NOMO-1 (cell line): ENCODE data around the gene PRR33.
"Not testable (repeated sequence)": the region's sequence is repeated elsewhere in the genome, so short reads cannot be mapped to it uniquely, and the experiment has no call there.

Experiments used
- DNase-seq, 2 experiments: peaks; one replicate each; lab custom pipeline; 2025; ENCODE audit not compliant: unreplicated experiment in 2 of 2; lab: John Stamatoyannopoulos, UW

Gene PRR33

GRCh38 chr11:1891831-1892115 lies at the start of gene PRR33:
TSS of gene PRR33 (minus strand) at chr11:1891895. CDS start at chr11:1890584, 1,311 bp downstream.
- no peak for DNase-seq

DNA sequence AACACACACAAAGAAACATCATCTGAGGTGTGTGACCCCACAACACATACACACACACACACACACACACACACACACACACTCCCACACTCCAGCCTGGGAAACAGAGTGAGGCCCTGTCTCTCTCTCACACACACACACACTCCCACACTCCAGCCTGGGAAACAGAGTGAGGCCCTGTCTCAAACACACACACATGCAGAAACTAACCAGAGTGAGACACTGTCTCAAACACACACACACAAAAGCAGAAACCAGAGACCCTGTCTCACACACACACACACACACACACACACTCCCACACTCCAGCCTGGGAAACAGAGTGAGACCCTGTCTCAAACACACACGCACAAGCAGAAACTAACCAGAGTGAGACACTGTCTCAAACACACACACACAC lies 48.1 kb upstream of the PRR33 start:
- not testable (repeated sequence) for DNase-seq

DNA sequence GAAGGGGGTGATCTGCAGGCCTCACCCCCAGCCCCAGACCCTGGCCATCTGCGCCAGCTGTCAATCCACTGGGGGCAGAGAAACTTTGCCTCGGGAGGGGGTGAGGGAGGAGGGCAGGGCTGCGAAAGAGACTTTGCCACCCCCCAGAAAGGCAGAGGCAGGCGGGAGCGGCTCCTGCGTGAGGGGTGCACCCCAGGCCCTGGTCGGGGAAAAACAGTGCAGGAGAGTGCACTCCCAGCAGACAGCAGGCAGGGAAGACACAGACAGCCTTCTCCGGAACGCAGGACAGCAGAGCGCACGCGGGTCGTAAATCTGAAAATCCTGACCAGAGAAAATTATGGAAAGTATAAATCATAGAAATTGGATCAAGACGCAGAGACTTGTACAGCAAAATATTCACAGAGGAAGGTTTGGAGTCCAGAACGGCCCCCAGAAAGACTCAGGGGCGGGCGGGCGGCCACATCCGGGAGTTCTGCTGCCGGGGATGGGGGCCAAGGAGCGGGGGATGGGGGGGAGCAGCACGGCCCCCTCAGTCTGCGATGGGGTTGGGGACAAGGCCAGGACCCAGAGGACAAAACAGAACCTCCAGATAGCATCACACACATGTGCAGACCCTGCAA lies 47.4 kb upstream of the PRR33 start:
- peak in 1 of 2 experiments; percentile 11 for DNase-seq

DNA sequence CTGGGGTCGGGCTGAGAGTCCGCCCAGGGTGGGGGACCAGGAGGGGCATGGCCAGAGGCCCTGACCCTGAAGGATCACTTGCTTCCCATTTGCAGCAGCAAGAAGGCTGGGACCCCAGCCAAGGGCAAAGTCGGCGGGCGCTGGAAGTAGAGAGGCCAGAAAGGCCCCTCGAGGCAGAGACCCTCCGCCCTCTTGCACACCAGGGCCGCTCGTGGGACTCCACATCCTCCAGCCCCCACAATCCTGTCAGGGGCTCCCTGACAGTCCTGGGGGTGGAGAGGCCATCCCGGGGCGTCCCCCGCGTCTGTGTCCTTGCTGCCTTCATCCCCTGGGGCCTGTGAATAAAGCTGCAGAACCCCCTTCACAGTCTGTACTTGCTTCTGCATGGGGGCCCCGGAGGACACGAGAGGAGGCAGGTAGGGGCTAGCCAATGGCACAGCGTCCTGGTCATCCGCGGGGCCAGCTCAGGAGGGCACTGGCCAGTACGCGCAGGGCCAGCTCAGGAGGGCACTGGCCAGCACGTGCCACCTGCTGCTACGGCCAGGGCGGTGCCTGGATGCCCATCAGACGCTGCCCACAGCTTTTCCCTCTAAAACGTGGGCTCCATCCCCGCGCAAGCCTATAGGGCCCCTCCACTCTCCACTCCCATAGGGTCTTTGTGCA lies 46.8 kb upstream of the PRR33 start:
- DNase-seq: no peak

DNA sequence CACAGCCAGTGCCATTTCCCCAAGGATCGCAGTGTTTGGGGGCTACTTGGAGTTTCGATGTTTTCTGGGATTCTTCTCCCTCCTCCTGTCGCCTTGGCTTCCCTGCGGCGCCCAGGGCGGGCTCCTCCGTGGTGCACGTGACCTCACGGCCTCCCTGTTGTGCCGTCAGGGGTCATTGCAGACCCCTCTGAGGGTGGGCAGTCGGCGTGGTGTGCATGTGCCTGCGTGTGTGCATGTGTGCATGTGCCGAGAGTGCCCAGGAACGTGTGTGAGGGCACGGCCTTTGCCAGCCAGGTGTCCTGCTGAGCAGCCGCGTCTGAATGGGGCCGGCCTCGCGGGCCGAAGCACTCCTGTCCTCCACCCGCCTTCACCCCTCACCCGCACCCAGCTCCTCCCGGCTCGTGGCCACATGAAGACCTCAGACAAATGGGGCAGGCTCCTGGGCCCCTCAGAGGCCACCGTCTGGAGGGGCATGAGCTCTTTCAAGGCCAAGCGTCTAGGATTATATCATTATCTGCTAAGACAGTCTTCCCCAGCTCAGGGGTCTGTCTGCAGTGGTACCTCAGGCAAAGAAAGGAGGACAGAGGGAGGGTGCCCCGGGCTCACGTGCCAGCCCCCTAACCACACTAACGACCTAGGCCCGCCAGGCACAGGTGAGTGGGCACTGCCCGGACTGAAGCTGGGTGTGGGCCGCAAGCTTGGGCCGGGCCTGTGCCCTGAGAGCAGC lies 46.1 kb upstream of the PRR33 start:
- DNase-seq: no peak

GRCh38 chr11:1936781-1937615 lies 45.3 kb upstream of the PRR33 start:
- no peak for DNase-seq

GRCh38 chr11:1936072-1936780 lies 44.5 kb upstream of the PRR33 start:
- DNase-seq: no peak

- no peak for DNase-seq
Measured at GRCh38 chr11:1935156-1936071, 43.7 kb upstream of the PRR33 start.

- DNase-seq: no peak
Measured at GRCh38 chr11:1934335-1935155, 42.9 kb upstream of the PRR33 start.

DNA sequence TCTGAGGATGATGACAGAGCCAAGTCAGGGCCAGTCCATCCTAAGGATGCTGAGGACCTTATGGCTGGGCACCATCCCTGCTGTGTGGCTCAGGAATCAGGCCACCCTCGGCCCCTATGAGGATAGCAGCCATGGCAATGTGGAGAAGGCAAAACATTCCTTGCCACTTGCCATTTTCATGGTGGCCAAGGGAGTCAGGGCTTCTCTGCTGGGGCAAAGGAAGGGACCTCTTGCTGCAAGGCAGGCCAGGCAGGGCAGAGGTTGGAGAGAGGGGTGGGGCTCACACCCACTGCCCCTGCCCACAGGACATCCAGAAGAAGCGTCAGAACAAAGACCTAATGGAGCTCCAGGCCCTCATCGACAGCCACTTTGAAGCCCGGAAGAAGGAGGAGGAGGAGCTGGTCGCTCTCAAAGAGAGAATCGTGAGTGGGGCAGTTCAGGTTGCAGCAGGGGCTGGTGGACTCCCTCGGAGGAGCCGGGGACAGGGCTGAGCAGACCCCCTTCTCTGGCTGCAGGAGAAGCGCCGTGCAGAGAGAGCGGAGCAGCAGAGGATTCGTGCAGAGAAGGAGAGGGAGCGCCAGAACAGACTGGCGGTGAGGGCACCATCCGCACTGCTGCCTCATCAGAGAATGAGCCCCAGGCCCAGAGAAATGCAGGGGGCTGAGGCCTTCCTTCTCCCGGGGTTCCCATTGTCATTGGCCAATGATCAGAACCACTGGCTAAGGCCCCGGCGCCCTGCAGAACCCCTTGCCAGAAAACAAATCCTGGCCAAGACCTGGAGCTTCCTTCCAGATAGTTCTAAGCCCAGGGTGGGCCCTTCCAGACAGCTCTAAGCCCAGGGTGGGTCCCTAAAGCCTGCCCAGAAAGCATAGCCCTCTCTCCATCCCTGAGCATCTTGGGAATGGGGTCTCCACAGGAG lies 42.0 kb upstream of the PRR33 start:
- DNase-seq: no peak

DNA sequence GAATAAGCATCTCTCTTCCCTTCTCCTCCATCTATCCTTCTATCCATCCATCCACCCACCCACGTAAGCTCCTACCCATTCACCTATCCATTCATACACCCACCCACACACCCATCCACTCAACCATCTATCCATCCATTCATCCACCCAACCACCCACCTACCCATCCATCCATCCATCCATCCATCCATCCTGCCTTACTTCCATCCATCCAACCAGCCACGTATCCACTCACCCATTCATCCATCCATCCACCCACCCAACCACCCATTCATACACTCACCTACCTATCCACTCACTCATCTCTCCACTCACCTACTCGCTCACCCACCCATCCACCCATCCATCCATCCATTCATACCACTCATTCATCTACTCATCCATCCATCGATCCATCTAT lies 41.0 kb upstream of the PRR33 start:
- DNase-seq: no peak

DNA sequence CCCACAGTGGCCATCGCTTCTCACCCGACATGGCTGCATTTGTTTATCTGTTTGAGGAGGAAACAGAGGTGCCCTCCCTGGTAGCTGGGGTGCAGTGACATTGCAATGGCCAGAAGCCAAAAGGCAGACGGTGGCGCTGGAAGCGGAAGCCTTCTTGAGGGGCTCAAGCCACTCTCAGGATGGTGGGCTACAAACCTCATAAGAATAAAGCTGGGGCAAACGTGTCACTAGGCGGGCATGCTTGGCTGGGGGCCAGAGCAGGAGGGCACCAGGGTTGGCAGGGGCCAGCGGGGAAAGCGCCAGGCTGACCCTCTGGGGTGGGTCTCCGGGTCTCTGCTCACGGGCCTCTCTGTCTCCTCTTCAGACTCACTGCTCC lies 40.4 kb upstream of the PRR33 start:
- no peak for DNase-seq

DNA sequence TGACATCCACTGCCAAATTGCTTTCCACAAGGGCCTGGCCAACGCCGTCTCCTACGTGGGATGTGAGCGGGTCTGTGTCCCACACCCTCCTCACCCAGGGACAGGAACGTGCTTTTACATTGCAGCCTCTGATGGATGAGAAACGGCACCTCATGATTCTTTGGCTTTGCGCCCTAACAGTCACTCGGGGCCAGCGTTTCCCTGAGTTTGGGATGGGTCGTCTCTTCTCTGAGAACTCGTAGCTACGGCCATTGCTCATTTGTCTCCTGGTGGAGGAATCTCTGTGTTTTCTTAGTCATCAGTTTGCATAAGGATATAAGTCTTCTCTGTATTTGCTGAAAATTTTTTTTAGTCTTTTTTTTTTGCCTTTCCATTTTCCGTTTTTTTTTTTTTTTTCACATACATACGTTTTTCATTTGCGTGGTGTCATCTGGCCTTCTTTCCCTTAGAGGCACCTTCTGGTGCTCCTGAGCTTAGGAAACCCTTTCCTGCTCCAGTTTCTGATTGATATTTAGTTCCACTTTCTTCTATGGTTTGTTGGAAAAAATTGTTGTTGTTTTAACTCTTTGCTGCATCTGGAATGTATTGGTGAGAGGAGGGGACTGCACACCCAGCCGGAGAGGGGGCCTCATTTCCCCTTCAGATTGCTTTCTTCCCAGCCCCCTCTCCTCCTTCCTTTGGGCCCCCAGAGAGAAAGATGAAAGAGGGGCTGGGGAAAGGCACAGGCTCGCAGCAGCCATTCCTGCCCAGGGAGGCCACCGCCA lies 39.8 kb upstream of the PRR33 start:
- no peak for DNase-seq

- DNase-seq: no peak
Measured at GRCh38 chr11:1930462-1930830, 38.8 kb upstream of the PRR33 start.

GRCh38 chr11:1929621-1930461 lies 38.1 kb upstream of the PRR33 start:
- DNase-seq: no peak

DNA sequence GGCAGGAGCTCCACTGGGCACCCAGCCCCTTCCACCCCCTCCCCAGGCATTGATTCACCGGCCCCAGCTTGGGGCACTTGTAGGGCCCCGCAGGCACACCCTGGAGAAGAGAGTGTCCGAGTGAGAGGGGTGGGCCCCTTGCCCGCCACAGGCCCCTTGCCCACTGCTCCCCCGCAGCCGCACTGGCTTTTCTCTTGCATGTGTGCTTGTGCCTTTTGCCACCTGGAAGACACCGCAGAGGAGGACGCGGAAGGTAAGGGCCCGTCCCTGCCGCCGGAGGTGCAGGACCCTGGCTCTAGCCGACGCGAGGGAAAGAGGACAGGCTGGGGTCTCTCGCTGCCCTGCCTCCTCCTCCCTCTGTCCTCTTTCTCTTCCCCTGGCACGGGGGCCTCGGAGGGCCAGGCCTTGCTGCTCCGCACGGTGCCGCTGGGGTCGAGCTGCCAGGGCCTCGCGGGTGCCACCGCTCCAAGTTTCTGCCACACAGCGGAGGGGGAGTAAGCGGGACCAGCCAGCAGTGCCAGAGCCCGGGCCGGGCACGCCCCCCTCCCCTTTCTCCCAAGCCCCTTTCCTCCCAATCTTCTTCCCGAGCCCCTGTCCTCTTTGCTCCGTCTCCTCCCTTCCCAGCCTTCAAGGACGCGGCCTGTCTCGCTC lies 37.3 kb upstream of the PRR33 start:
- DNase-seq: no peak
